Liver (tissue), 9 donors: ENCODE measurements around the gene DOK5. TPM values are rescaled to one million over a fixed set of nuclear protein-coding genes. Genes with fewer than 3 reads are reported as not detected.

Experiments used
- DNase-seq: peaks from one replicate; pipeline ENCODE4 v3.0.0-alpha.2; 2017; ENCODE audit warnings: low spot score
- H3K27ac ChIP-seq, 2 donors: one replicate each; pipeline ENCODE4 v1.7.0; 2013; ENCODE audit warnings: inconsistent platforms in 2 of 2, low read length in 2 of 2, control low read depth in 1 of 2, low read depth in 1 of 2, mild to moderate bottlenecking in 1 of 2
- H3K27me3 ChIP-seq, 4 donors: one replicate each; pipeline versions ENCODE4 v1.6.1 to v1.7.0; 2013; ENCODE audit warnings: low read length in 3 of 4, inconsistent platforms in 1 of 4, mild to moderate bottlenecking in 1 of 4, moderate library complexity in 1 of 4; ENCODE audit not compliant: control insufficient read depth in 4 of 4, insufficient read depth in 4 of 4
- H3K36me3 ChIP-seq, 4 donors: one replicate each; pipeline versions ENCODE4 v1.6.1 to v1.7.0; 2013; ENCODE audit warnings: low read length in 3 of 4, mild to moderate bottlenecking in 3 of 4, low read depth in 1 of 4, moderate library complexity in 1 of 4; ENCODE audit not compliant: control insufficient read depth in 4 of 4, insufficient read depth in 3 of 4
- H3K4me1 ChIP-seq, 4 donors: one replicate each; pipeline versions ENCODE4 v1.6.1 to v1.7.0; 2013; ENCODE audit warnings: low read length in 3 of 4, mild to moderate bottlenecking in 3 of 4, moderate library complexity in 1 of 4; ENCODE audit not compliant: control insufficient read depth in 4 of 4, insufficient read depth in 4 of 4
- H3K4me3 ChIP-seq, 3 donors: one replicate each; pipeline versions ENCODE4 v1.6.1 to v1.7.0; 2013; ENCODE audit warnings: low read length in 3 of 3, control low read depth in 1 of 3, low read depth in 1 of 3, mild to moderate bottlenecking in 1 of 3
- H3K9ac ChIP-seq, 2 donors: one replicate each; pipeline ENCODE4 v1.7.0; 2013; ENCODE audit warnings: low read length in 2 of 2, mild to moderate bottlenecking in 2 of 2, moderate library complexity in 2 of 2, control low read depth in 1 of 2, low read depth in 1 of 2
- H3K9me3 ChIP-seq, 4 donors: one replicate each; pipeline versions ENCODE4 v1.6.1 to v1.7.0; 2013; ENCODE audit warnings: low read length in 3 of 4; ENCODE audit not compliant: control insufficient read depth in 4 of 4
- FOXA1 ChIP-seq: IDR thresholded peaks from 2 replicates; pipeline ENCODE4 v1.6.1; 2016; ENCODE audit warnings: antibody characterized with exemption
- FOXA2 ChIP-seq: IDR thresholded peaks from 2 replicates; pipeline ENCODE4 v1.6.1; 2016; ENCODE audit warnings: antibody characterized with exemption
- GABPA ChIP-seq, 2 donors: IDR thresholded peaks in 1 of 2; conservative IDR thresholded peaks in 1 of 2; 2 replicates each; pipeline ENCODE4 v1.6.1; 2016; ENCODE audit warnings: antibody characterized with exemption in 2 of 2, mild to moderate bottlenecking in 1 of 2, moderate library complexity in 1 of 2
- HNF4A ChIP-seq, 2 donors: conservative IDR thresholded peaks; 2 replicates each; pipeline ENCODE4 v1.6.1; 2016; ENCODE audit warnings: antibody characterized with exemption in 2 of 2, mild to moderate bottlenecking in 2 of 2
- HNF4G ChIP-seq: IDR thresholded peaks from 2 replicates; pipeline ENCODE4 v1.6.1; 2016; ENCODE audit warnings: antibody characterized with exemption
- JUND ChIP-seq, 2 donors: IDR thresholded peaks; 2 replicates each; pipeline ENCODE4 v1.6.1; 2016; ENCODE audit warnings: antibody characterized with exemption in 2 of 2
- RXRA ChIP-seq, 2 donors: IDR thresholded peaks; 2 replicates each; pipeline ENCODE4 v1.6.1; 2017 to 2018; ENCODE audit warnings: antibody characterized with exemption in 2 of 2, mild to moderate bottlenecking in 1 of 2
- SP1 ChIP-seq: IDR thresholded peaks from 2 replicates; pipeline ENCODE4 v1.6.1; 2018; ENCODE audit warnings: antibody characterized with exemption, mild to moderate bottlenecking
- YY1 ChIP-seq: IDR thresholded peaks from 2 replicates; pipeline ENCODE4 v1.6.1; 2016; ENCODE audit warnings: antibody characterized with exemption, mild to moderate bottlenecking
- WGBS: extraction: QIAGEN DNeasy Blood & Tissue Kit; methylation state at CpG from one replicate; pipeline ENCODE4 v1.1.7; 2013; 5-methylcytosine and 5-hydroxymethylcytosine counted together
- polyA plus RNA-seq, 2 donors: library from polyadenylated mRNA; stranded (reverse) in 1 of 2; unstranded in 1 of 2; fragments of 200-250 nt in 1 of 2; fragments of >200 nt in 1 of 2; fragmentation: Nextera tagmentation in 1 of 2; extraction: Ambion mirVana in 1 of 2; gene quantifications; one replicate each; pipeline versions ENCODE4 v1.2.1 to v1.2.3, GENCODE V29; 2013 to 2015
- total RNA-seq, 2 donors: library from RNA; depleted of rRNA; stranded (reverse); fragments of >200 nt; gene quantifications; one replicate each; pipeline ENCODE4 v1.2.3, GENCODE V29; 2014
- TF ChIP-seq, protein P1 (sequence below): IDR thresholded peaks from 2 replicates; pipeline ENCODE4 v1.6.1; 2016; ENCODE audit warnings: antibody characterized with exemption
- TF ChIP-seq, protein P2 (sequence below): IDR thresholded peaks from 2 replicates; pipeline ENCODE4 v1.6.1; 2016; ENCODE audit warnings: antibody characterized with exemption
- TF ChIP-seq, protein P3 (sequence below): IDR thresholded peaks from 2 replicates; pipeline ENCODE4 v1.6.1; 2016; ENCODE audit warnings: antibody characterized with exemption, mild to moderate bottlenecking
- donor health status: healthy.
- donor health status: healthy.
- donor health status: healthy.
- donor health status: healthy.
- donor health status: healthy.

Gene DOK5
- total and polyA plus RNA-seq, 4 donors = 0.05 to 0.16 (median 0.09) TPM

DNA sequence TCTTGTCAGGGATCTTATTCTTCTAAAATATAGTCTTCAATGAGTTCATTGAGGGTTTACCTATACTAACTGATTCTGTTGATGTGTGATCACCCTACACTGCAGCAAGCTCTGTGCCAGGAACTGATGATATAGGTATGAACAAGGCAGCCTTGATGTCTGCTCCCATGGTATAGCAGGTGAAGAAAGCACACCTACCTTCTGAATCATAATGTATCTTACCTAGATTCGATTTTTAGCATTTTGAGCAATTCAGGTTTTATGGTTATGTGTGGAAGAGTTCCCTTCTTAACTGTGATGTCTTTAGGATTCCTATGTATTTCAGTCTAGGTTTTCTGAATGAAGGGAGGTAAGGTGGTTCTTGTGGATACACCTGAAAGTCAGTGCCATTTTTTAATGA lies 223.0 kb downstream of the DOK5 start:
- Histone ChIP-seq H3K36me3 (no peaks in the 10 kb centered on the region), H3K27me3 (peaks cover 0 to 7% (median 0%) of the 10 kb centered on the region in 4 donors), H3K4me3 (no peak overlapping the region), H3K9ac (no peak overlapping the region), H3K27ac (no peak overlapping the region), H3K9me3 (no peaks in the 10 kb centered on the region), H3K4me1 (no peaks in the 10 kb centered on the region)
- 38% methylated on average over 1 of the region's 1 CpG for WGBS
- TF ChIP-seq FOXA1 (no peak), YY1 (no peak), GABPA (IDR thresholded peaks at IDR 0.05 in 1 of 2, conservative IDR thresholded peaks at IDR 0.05 in 1 of 2) (no peak), FOXA2 (no peak), HNF4A (conservative IDR thresholded peaks at IDR 0.05) (no peak), SP1 (no peak), RXRA (IDR thresholded peaks at IDR 0.05) (no peak), HNF4G (no peak), JUND (IDR thresholded peaks at IDR 0.05) (no peak)
- TF ChIP-seq, protein P1, sequence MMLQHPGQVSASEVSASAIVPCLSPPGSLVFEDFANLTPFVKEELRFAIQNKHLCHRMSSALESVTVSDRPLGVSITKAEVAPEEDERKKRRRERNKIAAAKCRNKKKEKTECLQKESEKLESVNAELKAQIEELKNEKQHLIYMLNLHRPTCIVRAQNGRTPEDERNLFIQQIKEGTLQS = no peak
- TF ChIP-seq, protein P2, sequence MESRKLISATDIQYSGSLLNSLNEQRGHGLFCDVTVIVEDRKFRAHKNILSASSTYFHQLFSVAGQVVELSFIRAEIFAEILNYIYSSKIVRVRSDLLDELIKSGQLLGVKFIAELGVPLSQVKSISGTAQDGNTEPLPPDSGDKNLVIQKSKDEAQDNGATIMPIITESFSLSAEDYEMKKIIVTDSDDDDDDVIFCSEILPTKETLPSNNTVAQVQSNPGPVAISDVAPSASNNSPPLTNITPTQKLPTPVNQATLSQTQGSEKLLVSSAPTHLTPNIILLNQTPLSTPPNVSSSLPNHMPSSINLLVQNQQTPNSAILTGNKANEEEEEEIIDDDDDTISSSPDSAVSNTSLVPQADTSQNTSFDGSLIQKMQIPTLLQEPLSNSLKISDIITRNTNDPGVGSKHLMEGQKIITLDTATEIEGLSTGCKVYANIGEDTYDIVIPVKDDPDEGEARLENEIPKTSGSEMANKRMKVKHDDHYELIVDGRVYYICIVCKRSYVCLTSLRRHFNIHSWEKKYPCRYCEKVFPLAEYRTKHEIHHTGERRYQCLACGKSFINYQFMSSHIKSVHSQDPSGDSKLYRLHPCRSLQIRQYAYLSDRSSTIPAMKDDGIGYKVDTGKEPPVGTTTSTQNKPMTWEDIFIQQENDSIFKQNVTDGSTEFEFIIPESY = no peak
- TF ChIP-seq, protein P3, sequence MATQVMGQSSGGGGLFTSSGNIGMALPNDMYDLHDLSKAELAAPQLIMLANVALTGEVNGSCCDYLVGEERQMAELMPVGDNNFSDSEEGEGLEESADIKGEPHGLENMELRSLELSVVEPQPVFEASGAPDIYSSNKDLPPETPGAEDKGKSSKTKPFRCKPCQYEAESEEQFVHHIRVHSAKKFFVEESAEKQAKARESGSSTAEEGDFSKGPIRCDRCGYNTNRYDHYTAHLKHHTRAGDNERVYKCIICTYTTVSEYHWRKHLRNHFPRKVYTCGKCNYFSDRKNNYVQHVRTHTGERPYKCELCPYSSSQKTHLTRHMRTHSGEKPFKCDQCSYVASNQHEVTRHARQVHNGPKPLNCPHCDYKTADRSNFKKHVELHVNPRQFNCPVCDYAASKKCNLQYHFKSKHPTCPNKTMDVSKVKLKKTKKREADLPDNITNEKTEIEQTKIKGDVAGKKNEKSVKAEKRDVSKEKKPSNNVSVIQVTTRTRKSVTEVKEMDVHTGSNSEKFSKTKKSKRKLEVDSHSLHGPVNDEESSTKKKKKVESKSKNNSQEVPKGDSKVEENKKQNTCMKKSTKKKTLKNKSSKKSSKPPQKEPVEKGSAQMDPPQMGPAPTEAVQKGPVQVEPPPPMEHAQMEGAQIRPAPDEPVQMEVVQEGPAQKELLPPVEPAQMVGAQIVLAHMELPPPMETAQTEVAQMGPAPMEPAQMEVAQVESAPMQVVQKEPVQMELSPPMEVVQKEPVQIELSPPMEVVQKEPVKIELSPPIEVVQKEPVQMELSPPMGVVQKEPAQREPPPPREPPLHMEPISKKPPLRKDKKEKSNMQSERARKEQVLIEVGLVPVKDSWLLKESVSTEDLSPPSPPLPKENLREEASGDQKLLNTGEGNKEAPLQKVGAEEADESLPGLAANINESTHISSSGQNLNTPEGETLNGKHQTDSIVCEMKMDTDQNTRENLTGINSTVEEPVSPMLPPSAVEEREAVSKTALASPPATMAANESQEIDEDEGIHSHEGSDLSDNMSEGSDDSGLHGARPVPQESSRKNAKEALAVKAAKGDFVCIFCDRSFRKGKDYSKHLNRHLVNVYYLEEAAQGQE = no peak
- no peak for DNase-seq
